Embryonic facial prominence (tissue), 1 donor: ENCODE data around the gene ANXA6.

ENCODE experiments used
- DNase-seq: peaks from one replicate; pipeline ENCODE4 v3.0.0-alpha.2; 2016; ENCODE audit errors: extremely low spot score

The ANXA6 gene

GRCh38 chr5:151082282-151082902 is 75.2 kb downstream of the ANXA6 start:
- DNase-seq = no peak

- peak; percentile 66 for DNase-seq
Measured at GRCh38 chr5:151081431-151082281, 75.9 kb downstream of the ANXA6 start.

- peak; percentile 51 for DNase-seq
Measured at GRCh38 chr5:151080613-151081430, 76.8 kb downstream of the ANXA6 start, which contains the start of gene TNIP1. Gene TNIP1, minus strand, starts transcription at chr5:151081034. Its CDS starts 15,939 bp downstream, at chr5:151065095.

GRCh38 chr5:151079838-151080612 is 77.6 kb downstream of the ANXA6 start:
- no peak for DNase-seq

- no peak for DNase-seq
Measured at GRCh38 chr5:151078490-151079262, 78.9 kb downstream of the ANXA6 start.

- no peak for DNase-seq
Measured at GRCh38 chr5:151077967-151078366, 79.6 kb downstream of the ANXA6 start.

- no peak for DNase-seq
Measured at GRCh38 chr5:151077419-151077818, 80.2 kb downstream of the ANXA6 start.

GRCh38 chr5:151076616-151077015 is 81.0 kb downstream of the ANXA6 start:
- no peak for DNase-seq

- DNase-seq = no peak
Measured at GRCh38 chr5:151075698-151076331, 81.8 kb downstream of the ANXA6 start.

- DNase-seq = no peak
Measured at GRCh38 chr5:151074557-151074956, 83.0 kb downstream of the ANXA6 start.

GRCh38 chr5:151073280-151073679 is 84.3 kb downstream of the ANXA6 start:
- DNase-seq = no peak

- DNase-seq = no peak
Measured at GRCh38 chr5:151072630-151073025, 85.0 kb downstream of the ANXA6 start.

GRCh38 chr5:151071848-151072629 is 85.5 kb downstream of the ANXA6 start:
- no peak for DNase-seq

- no peak for DNase-seq
Measured at GRCh38 chr5:151071021-151071420, 86.6 kb downstream of the ANXA6 start.

GRCh38 chr5:151070449-151070848 is 87.1 kb downstream of the ANXA6 start:
- DNase-seq = no peak

GRCh38 chr5:151068433-151069197 is 89.0 kb downstream of the ANXA6 start:
- no peak for DNase-seq

- no peak for DNase-seq
Measured at GRCh38 chr5:151067632-151068432, 89.7 kb downstream of the ANXA6 start.

- DNase-seq = no peak
Measured at GRCh38 chr5:151066920-151067319, 90.7 kb downstream of the ANXA6 start.
